SH-SY5Y (cell line): ENCODE data around the gene TOR1AIP1.

ENCODE experiments used
- GATA2 ChIP-seq: IDR thresholded peaks from 2 replicates; pipeline ENCODE4 v1.6.1; 2011; ENCODE audit warnings: mild to moderate bottlenecking, low read depth, low read length
- GATA3 ChIP-seq: IDR thresholded peaks from 2 replicates; pipeline ENCODE4 v1.6.1; 2011; ENCODE audit warnings: low read depth, mild to moderate bottlenecking, low read length, moderate library complexity

DNA sequence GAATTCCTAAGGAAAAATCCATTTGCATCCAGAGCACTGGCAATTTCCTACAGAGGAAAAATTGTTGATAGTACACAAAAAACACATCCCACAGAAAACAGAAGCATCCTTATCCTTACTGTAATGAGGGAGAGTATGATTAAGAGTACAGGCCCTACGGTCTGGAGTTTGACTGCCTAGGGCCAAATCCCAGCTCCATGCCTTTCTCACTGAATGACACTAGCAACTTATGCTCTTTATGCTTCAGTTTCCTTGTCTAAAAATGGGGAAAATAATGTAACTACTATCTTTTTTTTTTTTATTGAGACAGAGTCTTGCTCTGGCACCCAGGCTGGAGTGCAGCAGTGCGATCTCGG, 44.7 kb downstream of the TOR1AIP1 start:
- no peak for TF ChIP-seq GATA2
- TF ChIP-seq GATA3, result no peak
